ENCODE data around the gene AUTS2. TPM values are rescaled to one million over a fixed set of nuclear protein-coding genes. Genes with fewer than 3 reads are reported as not detected.

AUTS2 gene
- total and polyA plus RNA-seq, 4 experiments from 2014 or later: 3.4 to 35.2 (median 25.5) TPM

DNA sequence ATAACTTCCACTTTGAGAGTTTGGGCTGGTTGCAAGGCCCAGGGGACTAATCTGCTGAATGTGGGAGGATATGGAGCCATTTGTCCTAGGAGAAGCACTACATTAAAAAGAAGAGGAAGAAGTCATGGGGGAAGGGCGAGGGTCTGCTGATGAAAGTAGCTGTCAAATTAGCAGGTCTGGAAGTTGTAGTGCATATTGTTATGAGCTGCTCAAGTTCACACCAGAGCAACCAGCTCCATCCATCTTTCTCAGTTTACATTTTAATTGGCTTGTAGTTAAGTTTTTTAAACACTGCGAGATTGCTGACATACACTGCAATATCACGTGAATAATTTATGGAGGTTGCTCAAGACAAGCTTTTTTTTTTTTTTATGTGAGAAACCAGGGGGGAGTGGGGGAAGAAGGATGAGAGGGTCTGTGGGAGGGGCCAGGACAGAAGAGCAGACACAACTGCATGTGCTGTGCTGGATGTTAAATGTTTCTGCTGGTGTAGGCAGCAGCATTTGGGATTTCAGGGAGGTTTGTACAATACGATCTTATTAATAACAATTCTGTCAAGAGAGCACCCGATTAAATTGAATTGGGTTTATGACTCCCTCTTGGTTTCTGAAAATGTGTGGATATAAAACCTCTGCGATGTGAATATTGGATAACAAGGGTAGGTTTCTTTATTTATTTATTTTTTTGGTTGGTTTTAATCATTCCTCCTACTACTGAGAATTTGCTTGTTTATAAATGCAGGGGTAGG lies 774.7 kb downstream of the AUTS2 start:
- H3K36me3 ChIP-seq (ENCODE audit: insufficient read depth, low read length): no peaks in the 10 kb centered on the region
- POLR2A ChIA-PET (ENCODE audit: partially characterized antibody): no interaction called here
- H3K4me3 Mint-ChIP-seq: no peak overlapping the region
- CTCF ChIA-PET (ENCODE audit: partially characterized antibody): no interaction called here
- no peaks in the 10 kb centered on the region for H3K4me1 Mint-ChIP-seq
- H3K4me3 ChIP-seq (ENCODE audit: low read length in 2 of 2): no peak overlapping the region
- H3K9me3 Mint-ChIP-seq: peaks cover 0 to 2% (median 0%) of the 10 kb centered on the region in 8 donors
- intact Hi-C loops (cut with micrococcal nuclease): no loop called here
- H3K27ac Mint-ChIP-seq: no peak overlapping the region
- H3K4me1 ChIP-seq (ENCODE audit: insufficient read depth, low read length): no peaks in the 10 kb centered on the region
- H3K9me3 ChIP-seq (ENCODE audit: control insufficient read depth in 1 of 2, low read length in 2 of 2): no peaks in the 10 kb centered on the region
- no peak overlapping the region for H3K27ac ChIP-seq (ENCODE audit: low read depth, low read length)
- no peaks in the 10 kb centered on the region for H3K36me3 Mint-ChIP-seq
- H3K27me3 Mint-ChIP-seq: no peaks in the 10 kb centered on the region
- no peak for DNase-seq
- H3K27me3 ChIP-seq (ENCODE audit: insufficient read depth, low read length): no peaks in the 10 kb centered on the region

DNA sequence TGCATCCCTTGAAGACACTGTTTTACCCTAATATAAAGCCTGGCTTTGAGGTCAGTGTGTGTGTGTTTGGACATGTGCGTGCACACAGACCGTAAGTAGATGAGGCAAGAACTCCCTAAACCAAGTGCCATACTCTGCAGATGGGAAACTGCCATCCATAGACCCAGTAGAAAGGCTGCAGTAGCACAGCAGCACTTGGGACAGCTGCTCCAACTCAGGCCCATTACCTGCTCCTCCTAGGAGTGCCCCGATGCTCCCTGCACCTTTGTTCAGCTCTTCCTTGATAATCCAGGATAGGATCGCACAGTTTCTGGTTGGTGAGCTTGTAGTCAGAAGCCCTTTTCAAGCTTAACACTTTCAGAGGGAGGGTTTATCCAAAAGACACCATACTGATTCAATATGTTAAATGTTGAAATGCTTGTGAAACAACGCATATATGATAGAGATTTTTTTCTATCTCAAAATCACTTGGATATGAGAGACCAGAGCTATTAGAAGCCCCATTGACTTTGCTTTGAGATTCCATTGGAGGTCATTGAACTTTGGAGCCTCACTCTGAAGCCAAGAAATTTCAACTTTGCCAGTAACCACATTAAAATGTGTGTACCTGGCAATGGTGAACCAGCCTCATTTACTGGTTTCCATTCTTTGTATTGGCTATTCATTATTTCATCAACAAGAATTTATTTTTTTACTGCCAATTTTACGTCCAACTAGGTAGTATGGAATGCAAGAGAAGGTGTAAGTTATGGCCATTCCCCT lies 776.7 kb downstream of the AUTS2 start:
- Mint-ChIP-seq H3K36me3 (no peaks in the 10 kb centered on the region), H3K9me3 (peaks cover 0 to 2% (median 0%) of the 10 kb centered on the region in 8 donors), H3K27me3 (no peaks in the 10 kb centered on the region), H3K4me3 (no peak overlapping the region), H3K4me1 (no peaks in the 10 kb centered on the region), H3K27ac (no peak overlapping the region)
- intact Hi-C loops (cut with micrococcal nuclease): no loop called here
- ChIA-PET CTCF (ENCODE audit: partially characterized antibody) (no interaction called here), POLR2A (ENCODE audit: partially characterized antibody) (no interaction called here)
- Histone ChIP-seq H3K27me3 (ENCODE audit: insufficient read depth, low read length) (no peaks in the 10 kb centered on the region), H3K36me3 (ENCODE audit: insufficient read depth, low read length) (no peaks in the 10 kb centered on the region), H3K27ac (ENCODE audit: low read depth, low read length) (no peak overlapping the region), H3K4me1 (ENCODE audit: insufficient read depth, low read length) (no peaks in the 10 kb centered on the region), H3K9me3 (ENCODE audit: control insufficient read depth in 1 of 2, low read length in 2 of 2) (no peaks in the 10 kb centered on the region), H3K4me3 (ENCODE audit: low read length in 2 of 2) (no peak overlapping the region)
- no peak for DNase-seq

DNA sequence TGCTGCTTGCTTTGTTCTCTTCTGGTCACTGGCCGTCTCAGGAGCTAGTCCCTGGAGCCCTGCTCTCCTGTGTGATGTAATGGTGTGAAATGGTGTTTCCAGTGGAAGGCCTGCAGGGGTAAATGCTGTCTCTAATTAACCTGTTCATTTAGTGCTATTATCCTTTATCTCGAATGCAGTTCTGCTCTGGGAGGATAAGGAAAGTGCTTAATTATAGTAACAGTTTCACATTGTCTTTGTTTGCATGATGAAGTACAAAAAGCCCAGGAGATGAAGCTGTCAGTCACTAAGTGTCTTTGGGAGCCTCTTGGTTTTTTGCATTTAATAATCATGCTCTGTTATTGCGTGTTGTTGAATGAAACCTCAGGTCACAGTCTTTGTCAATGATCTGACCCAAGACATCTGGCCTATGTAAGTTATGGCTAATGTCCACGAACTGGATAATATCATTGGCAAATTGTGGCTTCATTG lies 778.3 kb downstream of the AUTS2 start:
- no peaks in the 10 kb centered on the region for H3K9me3 ChIP-seq (ENCODE audit: control insufficient read depth in 1 of 2, low read length in 2 of 2)
- Mint-ChIP-seq H3K27ac (no peak overlapping the region), H3K4me3 (no peak overlapping the region), H3K4me1 (no peaks in the 10 kb centered on the region), H3K9me3 (peaks cover 0 to 2% (median 0%) of the 10 kb centered on the region in 8 donors), H3K27me3 (no peaks in the 10 kb centered on the region), H3K36me3 (no peaks in the 10 kb centered on the region)
- no peak overlapping the region for H3K4me3 ChIP-seq (ENCODE audit: low read length in 2 of 2)
- no peaks in the 10 kb centered on the region for H3K36me3 ChIP-seq (ENCODE audit: insufficient read depth, low read length)
- DNase-seq: no peak
- no peak overlapping the region for H3K27ac ChIP-seq (ENCODE audit: low read depth, low read length)
- ChIA-PET CTCF (ENCODE audit: partially characterized antibody) (no interaction called here), POLR2A (ENCODE audit: partially characterized antibody) (no interaction called here)
- intact Hi-C loops (cut with micrococcal nuclease): no loop called here
- H3K27me3 ChIP-seq (ENCODE audit: insufficient read depth, low read length): no peaks in the 10 kb centered on the region
- no peaks in the 10 kb centered on the region for H3K4me1 ChIP-seq (ENCODE audit: insufficient read depth, low read length)

DNA sequence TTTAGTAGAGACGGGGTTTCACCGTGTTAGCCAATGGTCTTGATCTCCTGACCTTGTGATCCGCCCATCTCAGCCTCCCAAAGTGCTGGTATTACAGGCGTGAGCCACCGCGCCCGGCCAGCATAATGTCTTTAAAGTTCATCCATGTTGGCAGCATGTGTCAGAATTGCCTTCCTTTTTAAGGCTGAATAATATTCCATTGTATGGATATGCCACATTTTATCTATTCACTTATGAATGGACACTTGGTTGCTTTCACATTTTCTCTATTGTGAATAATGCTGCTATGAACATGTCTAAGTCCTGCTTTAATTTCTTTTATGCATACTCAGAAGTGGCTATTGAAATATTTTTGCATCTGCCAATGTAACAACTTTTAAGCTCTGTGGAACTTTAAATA lies 779.7 kb downstream of the AUTS2 start:
- Mint-ChIP-seq H3K36me3 (no peaks in the 10 kb centered on the region), H3K4me1 (no peaks in the 10 kb centered on the region), H3K9me3 (peaks cover 0 to 2% (median 0%) of the 10 kb centered on the region in 8 donors), H3K27me3 (no peaks in the 10 kb centered on the region), H3K27ac (no peak overlapping the region), H3K4me3 (no peak overlapping the region)
- Histone ChIP-seq H3K27ac (ENCODE audit: low read depth, low read length) (no peak overlapping the region), H3K9me3 (ENCODE audit: control insufficient read depth in 1 of 2, low read length in 2 of 2) (no peaks in the 10 kb centered on the region), H3K4me1 (ENCODE audit: insufficient read depth, low read length) (no peaks in the 10 kb centered on the region), H3K36me3 (ENCODE audit: insufficient read depth, low read length) (no peaks in the 10 kb centered on the region), H3K4me3 (ENCODE audit: low read length in 2 of 2) (no peak overlapping the region), H3K27me3 (ENCODE audit: insufficient read depth, low read length) (no peaks in the 10 kb centered on the region)
- DNase-seq: no peak
- ChIA-PET POLR2A (ENCODE audit: partially characterized antibody) (no interaction called here), CTCF (ENCODE audit: partially characterized antibody) (no interaction called here)
- intact Hi-C loops (cut with micrococcal nuclease): no loop called here

DNA sequence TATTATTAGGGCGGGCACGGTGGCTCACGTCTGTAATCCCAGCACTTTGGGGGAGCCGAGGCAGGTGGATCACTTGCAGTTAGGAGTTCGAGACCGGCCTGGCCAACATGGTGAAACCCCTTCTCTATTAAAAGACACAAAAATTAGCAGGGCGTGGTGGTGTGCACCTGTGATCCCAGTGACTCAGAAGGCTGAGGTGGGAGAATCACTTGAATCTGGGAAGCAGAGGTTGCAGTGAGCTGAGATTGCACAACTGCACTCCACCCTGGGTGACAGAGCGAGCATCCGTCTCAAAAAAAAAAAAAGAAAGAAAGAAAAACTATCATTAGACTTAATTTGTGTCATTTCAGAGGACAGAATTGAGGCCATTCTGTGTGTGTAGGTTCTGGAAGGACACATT lies 780.9 kb downstream of the AUTS2 start:
- Histone ChIP-seq H3K36me3 (ENCODE audit: insufficient read depth, low read length) (no peaks in the 10 kb centered on the region), H3K4me1 (ENCODE audit: insufficient read depth, low read length) (no peaks in the 10 kb centered on the region), H3K9me3 (ENCODE audit: control insufficient read depth in 1 of 2, low read length in 2 of 2) (no peaks in the 10 kb centered on the region), H3K27me3 (ENCODE audit: insufficient read depth, low read length) (no peaks in the 10 kb centered on the region), H3K27ac (ENCODE audit: low read depth, low read length) (no peak overlapping the region), H3K4me3 (ENCODE audit: low read length in 2 of 2) (no peak overlapping the region)
- H3K4me3 Mint-ChIP-seq: no peak overlapping the region
- peaks cover 0 to 2% (median 0%) of the 10 kb centered on the region in 8 donors for H3K9me3 Mint-ChIP-seq
- no peak for DNase-seq
- H3K27ac Mint-ChIP-seq: no peak overlapping the region
- ChIA-PET CTCF (ENCODE audit: partially characterized antibody) (no interaction called here), POLR2A (ENCODE audit: partially characterized antibody) (no interaction called here)
- intact Hi-C loops (cut with micrococcal nuclease): no loop called here
- H3K4me1 Mint-ChIP-seq: no peaks in the 10 kb centered on the region
- H3K36me3 Mint-ChIP-seq: no peaks in the 10 kb centered on the region
- no peaks in the 10 kb centered on the region for H3K27me3 Mint-ChIP-seq

DNA sequence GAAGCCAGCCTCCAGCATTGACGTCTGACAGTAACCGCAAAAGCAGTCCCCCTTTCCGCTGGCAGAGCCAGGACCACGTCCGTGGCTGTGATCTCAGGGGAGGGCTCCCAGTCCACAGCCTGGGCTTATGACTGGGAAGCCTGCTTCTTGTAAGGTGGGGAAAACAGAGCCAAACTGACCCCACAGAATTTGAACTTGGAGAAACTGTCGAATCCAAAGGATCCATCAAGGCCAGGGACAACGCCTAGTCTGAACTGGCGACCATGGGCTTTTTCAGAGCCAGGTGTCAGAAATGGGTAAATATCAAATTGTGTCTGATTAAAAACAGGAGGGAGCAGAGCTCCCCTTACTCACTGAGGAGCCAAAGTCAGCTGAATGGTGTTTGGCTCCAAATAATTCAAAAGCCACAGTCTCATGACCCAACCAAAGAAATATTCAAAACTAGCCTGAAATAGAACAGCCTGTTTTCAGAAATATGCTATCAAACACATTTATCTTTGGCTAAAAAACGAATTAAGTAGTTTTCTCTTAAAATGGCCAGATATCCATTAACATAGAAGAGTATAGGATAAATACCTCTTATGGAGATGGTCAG lies 782.2 kb downstream of the AUTS2 start:
- H3K27me3 Mint-ChIP-seq: no peaks in the 10 kb centered on the region

DNA sequence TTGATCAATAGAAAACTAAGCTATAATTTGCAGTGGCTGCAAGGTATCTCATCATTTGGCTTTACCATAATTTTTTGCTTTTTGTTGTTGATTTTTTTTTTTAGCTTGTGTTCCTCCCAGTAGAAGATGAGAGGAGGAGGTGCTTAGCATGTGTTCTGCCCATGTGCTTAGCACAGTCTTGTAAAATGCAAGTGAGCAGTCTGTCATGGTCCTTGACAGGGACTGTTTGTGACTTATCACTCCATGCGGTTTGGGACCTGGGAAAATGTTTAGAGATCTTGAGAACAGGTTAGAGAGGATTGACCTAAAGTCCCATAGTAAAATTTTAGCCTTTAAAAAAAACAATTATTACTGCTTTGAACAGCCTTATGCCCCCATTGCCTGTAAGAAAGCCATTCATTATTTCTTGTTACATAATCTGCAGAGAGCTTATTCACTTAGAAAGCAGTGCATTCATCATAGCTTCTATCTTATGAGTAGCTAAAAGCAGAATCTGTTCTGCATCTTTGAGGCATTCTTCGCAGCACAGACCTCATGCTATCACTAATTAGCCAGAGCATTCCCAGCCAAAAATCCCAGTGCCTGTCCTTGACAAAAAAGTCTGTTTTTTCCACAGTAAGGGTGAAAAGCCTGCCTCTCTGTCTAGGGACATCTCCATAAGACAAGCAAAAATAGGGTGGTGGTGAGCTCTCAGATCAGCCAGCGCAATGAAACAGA lies 784.9 kb downstream of the AUTS2 start:
- Mint-ChIP-seq H3K27ac (no peak overlapping the region), H3K27me3 (no peaks in the 10 kb centered on the region), H3K4me3 (no peak overlapping the region), H3K4me1 (no peaks in the 10 kb centered on the region), H3K9me3 (peaks cover 0 to 2% (median 0%) of the 10 kb centered on the region in 8 donors), H3K36me3 (no peaks in the 10 kb centered on the region)
- H3K9me3 ChIP-seq (ENCODE audit: control insufficient read depth in 1 of 2, low read length in 2 of 2): no peaks in the 10 kb centered on the region
- H3K36me3 ChIP-seq (ENCODE audit: insufficient read depth, low read length): no peaks in the 10 kb centered on the region
- ChIA-PET POLR2A (ENCODE audit: partially characterized antibody) (no interaction called here), CTCF (ENCODE audit: partially characterized antibody) (no interaction called here)
- intact Hi-C loops (cut with micrococcal nuclease): no loop called here
- H3K27ac ChIP-seq (ENCODE audit: low read depth, low read length): no peak overlapping the region
- no peak for DNase-seq
- H3K4me3 ChIP-seq (ENCODE audit: low read length in 2 of 2): no peak overlapping the region
- H3K4me1 ChIP-seq (ENCODE audit: insufficient read depth, low read length): no peaks in the 10 kb centered on the region
- H3K27me3 ChIP-seq (ENCODE audit: insufficient read depth, low read length): no peaks in the 10 kb centered on the region

More for the DNA sequence above, 782.2 kb downstream of the AUTS2 start:
- Histone ChIP-seq H3K36me3 (ENCODE audit: insufficient read depth, low read length) (no peaks in the 10 kb centered on the region), H3K4me1 (ENCODE audit: insufficient read depth, low read length) (no peaks in the 10 kb centered on the region), H3K9me3 (ENCODE audit: control insufficient read depth in 1 of 2, low read length in 2 of 2) (no peaks in the 10 kb centered on the region), H3K27ac (ENCODE audit: low read depth, low read length) (no peak overlapping the region), H3K27me3 (ENCODE audit: insufficient read depth, low read length) (no peaks in the 10 kb centered on the region), H3K4me3 (ENCODE audit: low read length in 2 of 2) (no peak overlapping the region)
- Mint-ChIP-seq H3K4me1 (no peaks in the 10 kb centered on the region), H3K9me3 (peaks cover 0 to 2% (median 0%) of the 10 kb centered on the region in 8 donors), H3K36me3 (no peaks in the 10 kb centered on the region), H3K4me3 (no peak overlapping the region), H3K27ac (no peak overlapping the region)
- no peak for DNase-seq
- ChIA-PET CTCF (ENCODE audit: partially characterized antibody) (interaction anchor here (1.3 kb wide), 1 partner anchor 187 kb away, joined by 3 read pairs; no protein-coding TSS in a partner anchor), POLR2A (ENCODE audit: partially characterized antibody) (no interaction called here)
- intact Hi-C loops (cut with micrococcal nuclease): no loop called here

Measured in CD4-positive, alpha-beta memory T cell (primary cell).